Stimulated activated CD4-positive, alpha-beta T cell treated with anti-CD3 and anti-CD28 coated beads, Interleukin-1b, Interleukin-23, amount 100 ng/mL, for 48 hours (primary cell): ENCODE data around the gene HERC2.
"Not testable (repeated sequence)": the region's sequence is repeated elsewhere in the genome, so short reads cannot be mapped to it uniquely, and the experiment has no call there.

Experiments used
- DNase-seq: peaks from one replicate; pipeline ENCODE4 v3.0.0-alpha.2; 2020

The HERC2 gene

GRCh38 chr15:28125673-28126651 lies 196.0 kb downstream of the HERC2 start:
- no peak for DNase-seq

GRCh38 chr15:28124841-28125240 lies 197.1 kb downstream of the HERC2 start:
- DNase-seq = no peak

- DNase-seq = peak; percentile 45
These were observed 198.5 kb downstream of the HERC2 start for GRCh38 chr15:28123408-28124023.

GRCh38 chr15:28122038-28122949 lies 199.7 kb downstream of the HERC2 start:
- no peak for DNase-seq

- not testable (repeated sequence) for DNase-seq
These were observed 200.4 kb downstream of the HERC2 start for GRCh38 chr15:28121577-28121976.

GRCh38 chr15:28120359-28120640 lies 201.7 kb downstream of the HERC2 start:
- no peak for DNase-seq

GRCh38 chr15:28118531-28118930 lies 203.4 kb downstream of the HERC2 start:
- DNase-seq = no peak

- DNase-seq = no peak
These were observed 203.9 kb downstream of the HERC2 start for GRCh38 chr15:28118083-28118482.

GRCh38 chr15:28117432-28117990 lies 204.5 kb downstream of the HERC2 start:
- no peak for DNase-seq

GRCh38 chr15:28116521-28117431 lies 205.2 kb downstream of the HERC2 start:
- DNase-seq = no peak

GRCh38 chr15:28115871-28116270 lies 206.1 kb downstream of the HERC2 start:
- no peak for DNase-seq

GRCh38 chr15:28114721-28115622 lies 207.0 kb downstream of the HERC2 start:
- no peak for DNase-seq

- no peak for DNase-seq
These were observed 207.9 kb downstream of the HERC2 start for GRCh38 chr15:28114114-28114455.

GRCh38 chr15:28113394-28114113 lies 208.4 kb downstream of the HERC2 start:
- DNase-seq = no peak

- no peak for DNase-seq
These were observed 209.0 kb downstream of the HERC2 start for GRCh38 chr15:28112962-28113361.

GRCh38 chr15:28112101-28112760 lies 209.7 kb downstream of the HERC2 start:
- no peak for DNase-seq

GRCh38 chr15:28111543-28111942 lies 210.4 kb downstream of the HERC2 start:
- DNase-seq = no peak

GRCh38 chr15:28110481-28110881 lies 211.5 kb downstream of the HERC2 start:
- no peak for DNase-seq

- DNase-seq = no peak
These were observed 212.1 kb downstream of the HERC2 start for GRCh38 chr15:28109626-28110455.
